CD4-positive, CD25-positive, alpha-beta regulatory T cell (primary cell): ENCODE data around the gene TNFRSF18. TPM values are rescaled to one million over a fixed set of nuclear protein-coding genes. Genes with fewer than 3 reads are reported as not detected.
"Not testable (repeated sequence)": the region's sequence is repeated elsewhere in the genome, so short reads cannot be mapped to it uniquely, and the experiment has no call there.

Experiments
- ATAC-seq, 2 donors: fragments of 150-1000 bp; cut with Tn5 transposase; one replicate each; pipeline ENCODE4 v1.10.0; 2021; ENCODE audit warnings: low read depth in 2 of 2, moderate number of reproducible peaks in 2 of 2, moderate library complexity in 1 of 2
- DNase-seq, 3 donors: peaks; one replicate each; pipeline versions ENCODE4 v3.0.0 to v3.0.0-alpha.2; 2012 to 2022; ENCODE audit warnings: mixed read lengths in 1 of 3
- H3K27ac ChIP-seq: one replicate; pipeline ENCODE4 v1.7.0; 2013; ENCODE audit warnings: mild to moderate bottlenecking, low read length; ENCODE audit not compliant: insufficient read depth, poor library complexity, severe bottlenecking
- H3K27me3 ChIP-seq: one replicate; pipeline ENCODE4 v1.7.0; 2013; ENCODE audit warnings: low read length; ENCODE audit not compliant: control insufficient read depth, insufficient read depth
- H3K36me3 ChIP-seq: one replicate; pipeline ENCODE4 v1.7.0; 2013; ENCODE audit warnings: mild to moderate bottlenecking, low read length, moderate library complexity; ENCODE audit not compliant: control insufficient read depth, insufficient read depth
- H3K4me1 ChIP-seq: 2 replicates; pipeline ENCODE4 v1.7.0; 2013; ENCODE audit warnings: mild to moderate bottlenecking, low read length; ENCODE audit not compliant: insufficient read depth, control insufficient read depth, poor library complexity, severe bottlenecking
- H3K4me3 ChIP-seq: one replicate; pipeline ENCODE4 v1.7.0; 2013; ENCODE audit warnings: low read depth, mild to moderate bottlenecking, low read length, moderate library complexity
- H3K9me3 ChIP-seq, 2 experiments: 1 replicate in 1 of 2; 2 replicates in 1 of 2; pipeline ENCODE4 v1.7.0; 2013; ENCODE audit warnings: low read length in 2 of 2, mild to moderate bottlenecking in 1 of 2, moderate library complexity in 1 of 2; ENCODE audit not compliant: control insufficient read depth in 2 of 2
- H3K27ac Mint-ChIP-seq, 3 donors: one replicate each; pipeline ENCODE4 v1.8.0; 2020 to 2022; ENCODE audit warnings: mild to moderate bottlenecking in 3 of 3, mixed read lengths in 3 of 3, moderate library complexity in 2 of 3
- H3K27me3 Mint-ChIP-seq: one replicate; pipeline ENCODE4 v1.8.0; 2022; ENCODE audit warnings: mild to moderate bottlenecking, mixed read lengths
- H3K36me3 Mint-ChIP-seq: one replicate; pipeline ENCODE4 v1.8.0; 2020; ENCODE audit warnings: mixed read lengths
- H3K4me1 Mint-ChIP-seq, 4 donors: one replicate each; pipeline ENCODE4 v1.8.0; 2020 to 2022; ENCODE audit warnings: mixed read lengths in 4 of 4, mild to moderate bottlenecking in 1 of 4
- H3K4me3 Mint-ChIP-seq, 4 donors: one replicate each; pipeline ENCODE4 v1.8.0; 2020 to 2022; ENCODE audit warnings: mild to moderate bottlenecking in 4 of 4, mixed read lengths in 4 of 4, moderate library complexity in 3 of 4
- H3K9me3 Mint-ChIP-seq, 7 donors: one replicate each; pipeline ENCODE4 v1.8.0; 2020 to 2022; ENCODE audit warnings: mixed read lengths in 7 of 7, mild to moderate bottlenecking in 3 of 7, moderate library complexity in 2 of 7
- polyA plus RNA-seq, 4 donors: library from polyadenylated mRNA; unstranded; fragments of 300-500 nt; fragmentation: Illumina TruSeq; gene quantifications; one replicate each; pipeline ENCODE4 v1.2.3, GENCODE V29; 2021
- total RNA-seq: library from RNA; stranded (reverse); gene quantifications from one replicate; pipeline ENCODE4 v1.2.3, GENCODE V29; 2022

The TNFRSF18 gene
- total and polyA plus RNA-seq, 5 donors from 2014 or later = 17.4 to 54.5 (median 29.3) TPM

DNA sequence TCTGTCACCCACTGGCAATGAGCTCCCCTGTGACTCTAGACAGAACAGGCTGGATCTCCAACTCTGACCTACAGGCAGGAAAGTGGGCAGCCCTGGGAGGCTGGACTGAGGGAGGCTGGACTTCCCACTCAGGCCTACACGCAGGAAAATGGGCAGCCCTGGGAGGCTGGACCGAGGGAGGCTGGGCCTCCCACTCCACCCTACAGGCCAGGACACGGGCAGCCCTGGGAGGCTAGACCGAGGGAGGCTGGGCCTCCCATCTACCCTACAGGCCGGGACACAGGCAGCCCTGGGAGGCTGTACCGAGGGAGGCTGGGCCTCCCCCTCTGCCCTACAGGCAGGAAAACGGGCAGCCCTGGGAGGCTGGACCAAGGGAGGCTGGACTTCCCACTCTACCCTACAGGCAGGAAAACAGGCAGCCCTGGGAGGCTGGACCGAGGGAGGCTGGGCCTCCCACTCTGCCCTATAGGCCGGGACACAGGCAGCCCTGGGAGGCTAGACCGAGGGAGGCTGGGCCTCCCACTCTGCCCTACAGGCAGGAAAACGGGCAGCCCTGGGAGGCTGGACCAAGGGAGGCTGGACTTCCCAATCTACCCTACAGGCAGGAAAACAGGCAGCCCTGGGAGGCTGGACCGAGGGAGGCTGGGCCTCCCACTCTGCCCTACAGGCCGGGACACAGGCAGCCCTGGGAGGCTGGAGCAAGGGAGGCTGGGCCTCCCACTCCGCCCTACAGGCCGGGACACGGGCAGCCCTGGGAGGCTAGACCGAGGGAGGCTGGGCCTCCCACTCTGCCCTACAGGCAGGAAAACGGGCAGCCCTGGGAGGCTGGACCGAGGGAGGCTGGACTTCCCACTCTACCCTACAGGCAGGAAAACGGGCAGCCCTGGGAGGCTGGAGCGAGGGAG lies 41.9 kb upstream of the TNFRSF18 start:
- not testable (repeated sequence) for H3K27ac ChIP-seq, H3K4me3 Mint-ChIP-seq, H3K9me3 ChIP-seq, DNase-seq, H3K4me3 ChIP-seq, H3K27me3 Mint-ChIP-seq, H3K9me3 Mint-ChIP-seq, ATAC-seq, H3K36me3 ChIP-seq, H3K36me3 Mint-ChIP-seq, H3K27me3 ChIP-seq
- H3K4me1 ChIP-seq = peaks cover 19% of the 10 kb centered on the region
- peak overlapping the region in 1 of 3 donors; percentile 5 for H3K27ac Mint-ChIP-seq
- H3K4me1 Mint-ChIP-seq = peaks cover 0 to 22% (median 6%) of the 10 kb centered on the region in 4 donors

DNA sequence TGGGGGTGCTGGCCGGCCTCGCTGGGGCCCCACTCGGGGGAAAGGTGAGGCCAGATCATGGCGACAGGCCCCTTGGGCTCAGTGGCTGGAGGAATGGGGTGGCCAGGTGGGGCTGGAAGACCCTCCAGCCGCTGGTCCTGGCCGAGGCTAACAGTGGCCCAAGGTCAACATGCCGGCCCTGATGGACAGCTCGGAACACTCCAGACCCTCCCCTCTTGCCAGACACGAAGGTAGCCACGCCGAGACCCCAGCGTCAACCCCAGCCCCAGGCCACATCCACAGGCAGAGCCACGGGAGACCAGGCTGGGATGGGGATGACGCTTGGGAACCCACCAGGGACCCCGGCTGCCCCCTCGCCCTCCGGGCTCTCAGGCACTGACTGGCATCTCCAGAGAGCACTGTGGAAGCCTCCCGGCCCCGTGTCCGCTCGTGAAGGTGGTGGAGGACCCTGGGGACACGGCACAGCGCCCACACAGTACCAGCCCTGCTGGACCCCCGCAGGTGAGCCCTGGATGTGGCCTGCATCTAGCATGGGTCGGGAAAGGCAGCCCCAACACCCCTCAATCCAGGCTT lies 41.0 kb upstream of the TNFRSF18 start:
- H3K27ac Mint-ChIP-seq = no peak overlapping the region
- H3K9me3 ChIP-seq = no peaks in the 10 kb centered on the region
- H3K27me3 Mint-ChIP-seq = peaks cover 4% of the 10 kb centered on the region
- no peak overlapping the region for H3K27ac ChIP-seq
- no peaks in the 10 kb centered on the region for H3K36me3 Mint-ChIP-seq
- no peaks in the 10 kb centered on the region for H3K9me3 Mint-ChIP-seq
- no peak overlapping the region for H3K4me3 ChIP-seq
- H3K4me1 ChIP-seq = peaks cover 19% of the 10 kb centered on the region
- no peaks in the 10 kb centered on the region for H3K27me3 ChIP-seq
- ATAC-seq (no peak), DNase-seq (no peak)
- H3K4me3 Mint-ChIP-seq = no peak overlapping the region
- H3K4me1 Mint-ChIP-seq = peaks cover 0 to 17% (median 6%) of the 10 kb centered on the region in 4 donors
- H3K36me3 ChIP-seq = no peaks in the 10 kb centered on the region

DNA sequence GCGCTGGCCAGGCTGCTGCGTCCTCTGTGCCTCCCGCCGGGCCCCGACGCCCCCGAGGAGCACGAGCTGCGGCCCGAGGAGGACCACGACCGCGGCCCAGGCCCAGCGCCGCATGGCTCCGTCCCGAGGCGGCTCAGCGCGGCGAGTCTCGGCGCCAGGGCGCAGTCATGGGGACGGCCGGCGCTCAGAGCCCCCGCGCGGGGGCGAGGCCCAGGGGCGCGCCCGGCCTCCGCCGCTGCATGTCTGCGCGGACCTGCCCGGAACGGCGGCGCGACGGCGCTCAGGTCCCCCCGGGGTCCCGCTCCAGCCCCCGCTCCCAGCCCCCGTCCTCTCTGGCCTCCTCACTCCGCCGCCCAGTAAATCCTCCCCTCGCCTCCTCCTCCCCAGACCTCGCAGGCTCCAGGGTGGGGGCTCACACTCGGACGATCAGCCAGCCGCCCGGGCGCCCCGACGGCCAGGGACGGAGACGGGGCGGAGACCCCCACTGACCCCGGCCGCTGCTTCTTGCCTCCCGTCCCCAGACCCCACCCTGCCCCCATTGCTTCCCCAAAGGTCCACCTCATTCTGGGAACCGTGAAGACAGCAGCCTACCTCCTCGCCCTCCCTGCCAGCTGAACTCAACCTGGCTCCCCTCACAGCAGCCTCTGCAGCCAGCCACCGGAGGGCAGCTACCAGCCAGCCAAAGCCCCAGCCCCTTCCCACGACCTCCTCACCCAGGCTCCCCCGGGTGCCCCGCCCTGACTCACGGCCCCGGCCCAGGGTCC lies 40.4 kb upstream of the TNFRSF18 start, which contains the start of gene C1QTNF12:
Gene C1QTNF12 (minus strand): TSS at position 146 of the 764 bp plus-strand sequence. CDS start 32 bp downstream, at position 114.
- H3K4me3 ChIP-seq = no peak within 1 kb of the TSS
- no peaks in the 10 kb centered on the region for H3K9me3 ChIP-seq
- Mint-ChIP-seq H3K4me3 (no peak within 1 kb of the TSS), H3K4me1 (peaks cover 0 to 15% (median 6%) of the 10 kb centered on the region in 4 donors), H3K36me3 (no peaks in the 10 kb centered on the region), H3K27me3 (peaks cover 4% of the 10 kb centered on the region), H3K9me3 (no peaks in the 10 kb centered on the region), H3K27ac (peak within 1 kb of the TSS in 1 of 3 donors; percentile 56)
- no peaks in the 10 kb centered on the region for H3K36me3 ChIP-seq
- H3K27ac ChIP-seq = no peak within 1 kb of the TSS
- no peak for ATAC-seq
- no peak for DNase-seq
- H3K4me1 ChIP-seq = peaks cover 19% of the 10 kb centered on the region
- H3K27me3 ChIP-seq = no peaks in the 10 kb centered on the region

DNA sequence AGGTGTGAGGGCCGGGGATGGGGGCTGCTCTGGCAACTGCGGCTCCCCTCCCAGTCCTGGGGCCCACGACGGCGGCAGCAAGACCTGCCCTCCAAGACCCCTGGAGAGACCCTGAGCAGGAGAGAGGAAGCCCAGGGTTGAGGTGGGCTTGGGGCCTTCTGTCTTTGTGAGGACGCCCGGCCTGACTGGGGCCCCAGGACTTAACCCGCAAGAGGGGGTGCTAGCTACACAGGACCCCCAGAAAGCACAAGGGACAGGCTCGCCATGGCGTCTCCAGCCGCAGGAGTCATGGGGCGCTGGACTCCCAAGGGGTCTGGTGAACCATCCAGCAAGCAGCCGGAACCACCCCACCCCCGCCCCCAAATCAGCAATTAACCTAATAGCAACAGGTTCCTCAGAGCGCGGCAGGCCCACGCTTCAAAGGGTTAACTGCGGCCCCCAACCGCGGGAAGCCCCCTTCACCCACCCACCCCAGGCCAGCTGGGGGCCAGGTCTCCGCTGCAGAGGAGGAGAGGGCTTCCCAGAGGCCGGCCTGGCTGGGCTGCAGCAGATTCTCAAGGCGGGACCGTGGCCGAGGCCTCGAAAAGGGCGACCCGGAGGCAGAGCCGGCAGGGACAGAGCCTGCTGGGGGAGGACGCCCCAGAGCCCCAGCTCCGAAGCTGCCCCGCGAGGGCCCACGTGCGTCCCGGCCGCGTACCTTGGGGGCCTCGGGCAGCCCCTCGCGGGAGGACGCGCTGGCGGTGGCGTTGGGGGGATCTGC lies 39.6 kb upstream of the TNFRSF18 start:
- Mint-ChIP-seq H3K36me3 (no peaks in the 10 kb centered on the region), H3K27me3 (peaks cover 4% of the 10 kb centered on the region), H3K9me3 (no peaks in the 10 kb centered on the region), H3K27ac (no peak overlapping the region), H3K4me3 (no peak overlapping the region), H3K4me1 (peaks cover 0 to 12% (median 4%) of the 10 kb centered on the region in 4 donors)
- Histone ChIP-seq H3K4me1 (peaks cover 14% of the 10 kb centered on the region), H3K27ac (no peak overlapping the region), H3K36me3 (no peaks in the 10 kb centered on the region), H3K4me3 (no peak overlapping the region), H3K9me3 (no peaks in the 10 kb centered on the region), H3K27me3 (no peaks in the 10 kb centered on the region)
- DNase-seq = no peak
- ATAC-seq = no peak

DNA sequence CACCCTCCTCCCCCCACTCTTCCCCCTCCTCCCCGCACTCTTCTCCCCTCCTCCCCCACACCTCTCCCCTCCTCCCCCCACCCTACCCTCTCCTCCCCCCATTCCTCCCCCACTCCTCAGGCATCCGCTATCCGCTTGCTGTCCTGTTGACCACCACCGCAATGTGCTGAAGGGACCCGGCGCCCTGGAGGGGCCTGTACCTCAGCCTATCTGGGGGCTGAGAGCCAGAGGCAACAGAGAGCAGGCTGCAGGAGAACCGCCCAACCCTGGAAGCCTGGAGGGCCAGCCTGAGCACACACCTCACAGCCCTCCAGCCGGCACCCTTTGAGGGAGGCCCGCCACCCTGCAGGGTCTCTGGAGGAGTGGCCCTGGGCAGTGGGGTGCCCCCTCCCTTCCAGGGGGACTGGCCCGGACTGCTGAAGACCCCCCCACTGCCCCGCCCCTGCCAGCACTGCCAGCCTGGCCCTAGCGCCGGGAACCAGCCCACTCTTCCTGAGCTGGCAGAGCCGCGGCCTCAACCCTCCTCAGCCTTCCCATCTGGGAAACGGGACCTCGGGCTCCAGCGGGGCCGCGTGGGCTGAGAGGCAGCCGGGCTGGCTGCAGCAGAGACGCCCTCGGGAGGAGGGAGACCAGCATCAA lies 38.9 kb upstream of the TNFRSF18 start:
- peaks cover 7% of the 10 kb centered on the region for H3K4me1 ChIP-seq
- Mint-ChIP-seq H3K4me1 (peaks cover 0 to 7% (median 0%) of the 10 kb centered on the region in 4 donors), H3K27me3 (peaks cover 4% of the 10 kb centered on the region), H3K4me3 (no peak overlapping the region), H3K9me3 (no peaks in the 10 kb centered on the region), H3K27ac (no peak overlapping the region), H3K36me3 (no peaks in the 10 kb centered on the region)
- ATAC-seq = no peak
- no peaks in the 10 kb centered on the region for H3K9me3 ChIP-seq
- no peak overlapping the region for H3K4me3 ChIP-seq
- H3K27ac ChIP-seq = no peak overlapping the region
- no peak for DNase-seq
- H3K27me3 ChIP-seq = no peaks in the 10 kb centered on the region
- H3K36me3 ChIP-seq = no peaks in the 10 kb centered on the region

DNA sequence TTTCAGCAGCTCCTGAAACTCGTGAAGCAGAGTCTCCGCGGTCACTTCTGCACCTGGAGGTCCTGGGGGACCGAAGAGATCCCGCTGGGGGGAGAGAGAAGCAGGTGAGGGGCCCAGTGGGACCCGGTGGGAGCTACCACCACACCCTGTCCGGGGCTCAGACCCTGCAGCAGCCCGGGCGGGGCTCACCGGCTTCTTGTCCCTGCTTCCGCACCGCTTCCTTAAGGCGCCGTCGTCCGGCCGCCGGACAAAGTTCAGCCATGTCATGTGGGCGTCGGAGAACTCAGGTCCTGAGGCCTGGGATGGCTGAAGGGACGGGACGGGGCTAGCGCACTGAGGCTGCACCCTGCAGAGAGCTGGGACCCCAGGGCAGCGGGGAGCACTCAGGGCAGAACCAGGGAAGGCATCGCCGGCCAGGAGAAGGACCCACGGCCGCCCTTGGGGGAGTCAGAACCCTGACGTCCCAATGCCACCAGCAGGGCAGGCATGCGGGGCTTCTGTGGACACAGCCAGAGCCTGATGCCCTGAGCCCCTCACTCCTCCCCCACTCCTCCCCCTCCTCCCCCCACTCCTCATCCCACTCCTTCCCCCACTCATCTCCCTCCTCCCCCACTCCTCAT lies 37.9 kb upstream of the TNFRSF18 start:
- no peak for DNase-seq
- no peaks in the 10 kb centered on the region for H3K9me3 Mint-ChIP-seq

More for the DNA sequence above, 37.9 kb upstream of the TNFRSF18 start:
- Mint-ChIP-seq H3K4me3 (no peak overlapping the region), H3K36me3 (no peaks in the 10 kb centered on the region), H3K27ac (no peak overlapping the region), H3K4me1 (no peaks in the 10 kb centered on the region), H3K27me3 (peaks cover 4% of the 10 kb centered on the region)
- H3K4me3 ChIP-seq = no peak overlapping the region
- H3K27me3 ChIP-seq = no peaks in the 10 kb centered on the region
- H3K27ac ChIP-seq = no peak overlapping the region
- no peaks in the 10 kb centered on the region for H3K36me3 ChIP-seq
- peaks cover 4% of the 10 kb centered on the region for H3K4me1 ChIP-seq
- ATAC-seq = no peak
- H3K9me3 ChIP-seq = no peaks in the 10 kb centered on the region
